ENCODE data around the gene SLIT1.

The SLIT1 gene

GRCh38 chr10:97053276-97053675, 132.5 kb downstream of the SLIT1 start:
- in situ Hi-C loops (cut with MboI; ENCODE audit: low sequenced_read_pairs), result no loop called here

DNA sequence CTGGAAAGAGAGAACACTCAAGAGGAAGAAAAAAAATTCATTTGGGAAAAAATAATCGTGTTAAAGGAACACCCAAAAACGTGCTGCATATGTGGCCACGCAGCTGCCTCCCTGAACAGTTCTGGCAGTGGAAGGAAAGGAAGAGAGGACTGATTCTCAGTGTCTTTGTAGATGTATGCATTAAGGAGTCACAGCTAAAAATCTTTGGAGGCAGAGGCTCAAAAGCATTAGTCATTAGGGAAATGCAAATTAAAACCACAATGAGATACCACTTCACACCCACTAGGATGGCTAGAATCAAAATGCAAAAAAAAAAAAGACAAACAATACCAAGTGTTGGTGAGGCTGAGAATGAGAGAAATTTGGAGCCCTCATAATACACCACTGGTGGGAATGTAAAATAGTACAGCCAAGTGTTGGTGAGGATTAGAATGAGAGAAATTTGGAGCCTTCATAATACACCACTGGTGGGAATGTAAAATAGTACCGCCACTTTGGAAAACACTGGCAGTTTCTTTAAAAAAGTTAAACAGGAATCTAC, 134.7 kb downstream of the SLIT1 start:
- in situ Hi-C loops (cut with MboI; ENCODE audit: low sequenced_read_pairs), result no loop called here

DNA sequence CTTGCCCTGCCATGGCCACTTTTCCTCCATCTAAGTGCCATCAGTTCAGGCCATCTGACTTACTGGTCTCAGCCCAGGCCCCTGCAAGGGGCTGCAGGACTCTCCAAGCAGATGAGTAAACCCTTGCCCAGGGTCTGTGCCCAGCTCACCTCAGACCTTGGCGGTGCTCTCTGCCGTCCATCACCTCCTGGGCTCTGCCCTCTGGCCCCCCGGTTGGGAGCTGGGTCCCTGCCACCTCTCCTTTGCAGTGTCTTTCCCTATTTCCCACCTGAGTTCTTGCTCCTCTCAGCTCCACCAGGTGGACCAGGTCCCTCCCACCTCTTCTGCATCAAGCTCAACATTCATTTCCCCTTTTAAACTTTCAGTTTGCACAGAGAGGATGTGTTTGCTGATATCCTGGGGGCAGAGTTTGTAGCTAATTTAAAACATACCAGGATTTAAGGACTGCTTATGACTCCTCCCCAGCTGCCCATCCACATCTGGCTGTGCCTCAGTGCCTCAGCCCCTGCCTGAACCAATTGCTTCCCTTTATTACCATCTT, 135.5 kb downstream of the SLIT1 start:
- in situ Hi-C loops (cut with MboI; ENCODE audit: low sequenced_read_pairs), result no loop called here

- in situ Hi-C loops (cut with MboI; ENCODE audit: low sequenced_read_pairs), result no loop called here
Observed at GRCh38 chr10:97049670-97050069, 136.1 kb downstream of the SLIT1 start.

GRCh38 chr10:97048649-97049427, 136.9 kb downstream of the SLIT1 start:
- in situ Hi-C loops (cut with MboI; ENCODE audit: low sequenced_read_pairs), result no loop called here

- in situ Hi-C loops (cut with MboI; ENCODE audit: low sequenced_read_pairs), result no loop called here
Observed at GRCh38 chr10:97047788-97048187, 138.0 kb downstream of the SLIT1 start.

DNA sequence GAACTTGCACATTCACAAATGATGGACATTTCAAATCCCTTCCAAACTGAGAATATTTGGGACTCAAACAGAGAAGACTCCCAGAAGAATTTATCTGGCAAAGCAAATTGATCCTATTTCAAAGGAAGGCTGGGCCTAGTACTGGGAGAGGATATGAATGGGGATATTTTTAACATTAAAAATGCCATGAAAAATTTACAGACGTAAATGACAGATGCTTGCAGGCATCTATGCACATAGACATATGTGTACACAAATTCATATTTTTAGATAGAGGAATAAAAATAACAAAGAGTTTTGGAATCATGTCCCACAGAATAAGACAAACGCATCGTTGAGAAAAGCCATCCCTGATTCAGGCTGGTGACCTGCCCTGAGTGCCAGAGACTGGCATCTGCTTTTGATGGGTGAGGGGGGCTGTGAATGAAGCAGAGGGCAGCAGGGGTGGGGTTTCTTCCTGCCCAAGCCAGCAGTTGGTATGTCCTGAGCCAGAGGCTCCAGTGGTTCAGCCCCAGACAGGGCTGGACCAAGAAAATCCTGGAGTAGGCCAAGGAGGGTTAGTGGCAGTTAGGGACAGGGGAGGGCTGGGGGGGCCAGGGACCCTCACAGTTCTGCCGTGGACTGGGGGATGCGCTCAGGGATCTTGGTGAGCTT, 138.5 kb downstream of the SLIT1 start:
- in situ Hi-C loops (cut with MboI; ENCODE audit: low sequenced_read_pairs), result no loop called here

- in situ Hi-C loops (cut with MboI; ENCODE audit: low sequenced_read_pairs), result no loop called here
Observed at GRCh38 chr10:97046456-97047082, 139.2 kb downstream of the SLIT1 start.

- in situ Hi-C loops (cut with MboI; ENCODE audit: low sequenced_read_pairs), result no loop called here
Observed at GRCh38 chr10:97043563-97043855, 142.2 kb downstream of the SLIT1 start.

DNA sequence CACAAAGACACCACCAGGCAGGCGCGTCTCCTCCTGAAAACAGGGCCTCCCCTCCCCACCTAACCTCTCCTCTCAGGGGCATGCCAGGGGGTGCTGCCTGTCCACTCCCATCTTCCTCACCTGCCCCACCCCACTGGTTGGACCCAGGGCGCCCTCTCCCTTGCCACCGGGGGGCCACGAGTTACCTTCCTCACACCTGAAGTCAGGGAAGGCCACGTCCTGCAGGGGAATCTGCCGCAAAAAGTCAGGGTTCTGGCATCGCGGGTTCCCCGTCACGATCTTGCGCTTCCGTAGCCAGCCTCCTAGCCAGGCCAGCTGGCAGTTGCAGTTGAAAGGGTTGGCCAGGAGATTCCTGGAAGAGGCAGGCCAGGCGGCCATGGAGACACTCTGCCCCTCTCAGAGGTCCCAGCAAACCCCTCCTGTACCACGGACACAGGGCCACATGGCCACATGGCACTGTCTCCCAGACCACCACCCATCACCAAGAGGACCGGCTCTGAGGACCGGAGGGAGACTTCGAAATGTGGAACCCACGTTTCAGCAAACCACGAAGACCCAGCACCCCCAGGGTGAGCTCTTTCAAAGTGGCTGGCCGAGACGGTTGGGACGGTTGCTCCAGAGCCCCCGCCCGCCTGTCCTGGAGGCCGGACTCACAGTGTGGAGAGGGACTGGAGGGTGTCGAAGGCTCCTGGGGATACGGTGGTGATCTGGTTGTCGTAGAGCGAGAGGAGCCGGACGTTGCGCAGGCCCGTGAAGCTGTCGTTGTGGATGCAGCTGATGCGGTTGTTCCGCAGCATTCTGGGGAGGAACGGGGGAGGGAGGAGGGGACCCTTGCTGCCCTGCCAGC, 142.8 kb downstream of the SLIT1 start:
- in situ Hi-C loops (cut with MboI; ENCODE audit: low sequenced_read_pairs), result no loop called here

DNA sequence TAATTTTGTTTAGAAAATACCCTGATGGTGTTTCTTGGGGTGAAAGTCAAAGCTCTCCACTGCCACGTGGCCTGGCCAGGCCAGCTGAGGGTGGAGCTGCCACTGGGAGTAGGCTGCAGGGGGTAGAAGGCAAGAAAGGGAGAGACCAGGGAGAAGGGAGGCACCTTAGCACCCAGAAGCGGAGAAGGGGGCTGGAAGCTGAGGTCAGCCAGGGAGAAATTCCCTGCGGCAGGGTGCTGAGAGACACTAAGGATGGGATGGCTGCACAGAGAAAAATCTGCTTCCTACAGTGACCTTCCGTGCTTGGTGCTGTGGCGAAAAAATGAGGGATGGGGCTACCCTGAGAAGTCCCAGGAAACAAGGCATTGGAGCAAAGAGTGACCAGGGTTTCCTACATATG, 143.7 kb downstream of the SLIT1 start:
- in situ Hi-C loops (cut with MboI; ENCODE audit: low sequenced_read_pairs), result no loop called here

GRCh38 chr10:97040706-97041105, 145.1 kb downstream of the SLIT1 start:
- in situ Hi-C loops (cut with MboI; ENCODE audit: low sequenced_read_pairs), result no loop called here

DNA sequence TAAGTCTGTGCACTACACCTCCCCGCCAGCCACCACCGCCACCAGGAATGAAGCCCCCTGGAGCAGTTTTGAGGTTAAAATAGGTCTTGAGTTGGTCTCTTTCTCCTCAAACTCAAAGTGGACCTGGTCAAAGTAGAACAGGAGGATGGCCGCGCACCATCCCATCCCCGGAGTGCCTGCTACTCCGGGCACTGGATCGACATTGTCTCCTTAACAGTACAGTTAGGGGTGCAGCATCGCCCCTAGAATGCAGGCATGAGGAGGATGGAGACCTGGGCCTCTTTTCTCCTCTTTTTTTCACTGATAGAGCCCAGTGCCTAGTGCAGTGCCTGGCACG, 145.5 kb downstream of the SLIT1 start:
- in situ Hi-C loops (cut with MboI; ENCODE audit: low sequenced_read_pairs), result no loop called here

- in situ Hi-C loops (cut with MboI; ENCODE audit: low sequenced_read_pairs), result no loop called here
Observed at GRCh38 chr10:97039538-97040247, 146.1 kb downstream of the SLIT1 start.

- in situ Hi-C loops (cut with MboI; ENCODE audit: low sequenced_read_pairs), result no loop called here
Observed at GRCh38 chr10:97038688-97039087, 147.1 kb downstream of the SLIT1 start.

DNA sequence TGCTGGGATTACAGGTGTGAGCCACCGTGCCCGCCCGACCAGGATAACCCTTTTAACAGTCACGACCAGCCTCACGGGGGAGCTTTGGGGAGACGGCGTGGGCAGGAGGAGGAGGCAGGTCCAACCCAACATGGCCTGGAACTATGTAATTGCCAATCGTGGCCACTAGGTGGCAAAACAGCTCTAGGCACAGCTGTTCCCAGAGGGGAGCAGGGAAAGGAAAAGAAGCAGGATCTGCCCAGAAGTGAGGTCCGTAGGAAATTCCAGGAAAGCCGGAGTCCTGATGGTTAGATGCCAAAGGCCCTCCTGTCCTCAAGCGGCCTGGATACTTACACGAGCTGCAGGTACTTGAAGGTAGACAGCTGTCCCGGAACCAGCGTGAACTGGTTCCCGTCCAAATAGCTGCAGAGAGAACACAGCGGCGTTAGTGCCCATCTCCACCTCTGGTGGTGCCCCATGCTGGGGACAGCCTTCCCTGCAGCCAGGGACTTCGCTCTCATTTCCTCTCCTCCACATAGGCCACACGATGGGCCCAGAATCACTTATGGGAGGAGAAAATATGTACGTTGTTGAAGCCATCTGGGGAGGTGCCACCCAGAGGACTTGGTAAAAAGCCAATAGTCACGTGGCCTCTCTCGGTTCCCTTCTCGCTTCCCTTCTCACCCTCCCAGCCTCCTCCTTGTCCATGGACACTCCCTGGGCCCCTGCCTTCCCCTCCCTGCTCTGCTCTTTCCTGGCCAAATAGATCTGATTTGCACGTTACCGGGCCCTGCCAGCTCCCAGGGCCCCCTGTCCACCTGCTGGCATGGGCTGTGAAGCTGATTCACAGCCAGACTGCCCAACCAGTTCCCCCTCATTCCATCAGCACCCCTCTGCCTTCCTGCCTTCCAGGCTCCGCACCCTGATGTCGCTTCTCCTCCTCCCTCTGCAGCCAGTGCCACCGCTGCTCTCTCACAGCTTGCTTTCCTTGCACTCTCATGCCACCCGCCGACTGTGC, 148.1 kb downstream of the SLIT1 start:
- in situ Hi-C loops (cut with MboI; ENCODE audit: low sequenced_read_pairs), result no loop called here

GRCh38 chr10:97034958-97035769, 150.6 kb downstream of the SLIT1 start:
- in situ Hi-C loops (cut with MboI; ENCODE audit: low sequenced_read_pairs), result no loop called here

DNA sequence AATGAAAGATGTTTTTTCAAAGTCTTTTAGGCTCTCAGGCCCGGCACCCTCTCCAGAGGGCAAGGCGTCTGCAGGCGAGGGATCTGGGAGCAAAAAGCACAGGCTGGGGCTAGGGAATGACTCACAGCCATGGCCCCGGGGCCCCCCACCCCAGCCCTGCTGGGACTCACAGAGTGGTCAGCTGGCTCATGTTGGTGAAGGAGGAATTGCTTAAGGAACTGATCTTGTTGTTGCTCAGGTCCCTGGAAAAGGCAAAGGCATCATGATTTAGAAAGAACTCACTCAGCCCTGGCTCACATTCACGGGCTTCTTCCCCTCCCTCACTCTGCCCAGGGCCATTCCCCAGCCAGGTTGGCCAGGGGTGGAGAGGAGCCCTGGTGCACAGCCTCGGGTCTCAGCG, 151.5 kb downstream of the SLIT1 start:
- in situ Hi-C loops (cut with MboI; ENCODE audit: low sequenced_read_pairs), result no loop called here
